Epithelial cell of proximal tubule (primary cell): ENCODE data around the gene ENOSF1. TPM values are rescaled to one million over a fixed set of nuclear protein-coding genes. Genes with fewer than 3 reads are reported as not detected.

Source experiments
- DNase-seq: peaks from one replicate; pipeline ENCODE4 v3.0.0-alpha.2; 2011; ENCODE audit warnings: low read depth
- H3K4me3 ChIP-seq: 2 replicates; pipeline ENCODE4 v1.5.1; 2011; ENCODE audit warnings: low read depth, mild to moderate bottlenecking, low read length
- total RNA-seq: library from RNA; depleted of rRNA; stranded (reverse); fragments of >200 nt; gene quantifications from 2 replicates; pipeline ENCODE4 v1.2.3, GENCODE V29; 2015
- TF ChIP-seq, protein P1 (sequence below): conservative IDR thresholded peaks from 2 replicates; pipeline ENCODE4 v1.5.1; 2012; ENCODE audit warnings: low read depth, mild to moderate bottlenecking, low read length

Gene ENOSF1
- total RNA-seq, 1 donor from 2014 or later: 28.0 TPM

DNA sequence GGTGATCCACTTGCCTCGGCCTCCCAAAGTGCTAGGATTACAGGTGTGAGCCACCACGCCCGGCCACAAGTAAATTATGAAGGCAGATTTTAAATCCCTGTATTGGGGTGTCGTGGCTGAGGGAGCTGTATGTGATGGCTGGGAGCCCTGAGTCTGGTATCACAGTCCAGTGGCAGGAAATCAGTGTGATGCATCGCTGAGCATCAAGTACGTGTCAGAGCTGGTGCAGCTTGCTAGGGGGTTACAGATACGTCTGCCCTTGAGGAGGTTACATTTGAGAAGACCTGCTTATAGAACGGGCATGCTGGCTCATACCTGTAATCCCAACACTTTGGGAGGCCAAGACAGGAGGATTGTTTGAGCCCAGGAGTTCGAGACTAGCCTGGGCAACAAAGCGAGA lies 4.3 kb downstream of the ENOSF1 start:
- no peak for DNase-seq
- TF ChIP-seq, protein P1, sequence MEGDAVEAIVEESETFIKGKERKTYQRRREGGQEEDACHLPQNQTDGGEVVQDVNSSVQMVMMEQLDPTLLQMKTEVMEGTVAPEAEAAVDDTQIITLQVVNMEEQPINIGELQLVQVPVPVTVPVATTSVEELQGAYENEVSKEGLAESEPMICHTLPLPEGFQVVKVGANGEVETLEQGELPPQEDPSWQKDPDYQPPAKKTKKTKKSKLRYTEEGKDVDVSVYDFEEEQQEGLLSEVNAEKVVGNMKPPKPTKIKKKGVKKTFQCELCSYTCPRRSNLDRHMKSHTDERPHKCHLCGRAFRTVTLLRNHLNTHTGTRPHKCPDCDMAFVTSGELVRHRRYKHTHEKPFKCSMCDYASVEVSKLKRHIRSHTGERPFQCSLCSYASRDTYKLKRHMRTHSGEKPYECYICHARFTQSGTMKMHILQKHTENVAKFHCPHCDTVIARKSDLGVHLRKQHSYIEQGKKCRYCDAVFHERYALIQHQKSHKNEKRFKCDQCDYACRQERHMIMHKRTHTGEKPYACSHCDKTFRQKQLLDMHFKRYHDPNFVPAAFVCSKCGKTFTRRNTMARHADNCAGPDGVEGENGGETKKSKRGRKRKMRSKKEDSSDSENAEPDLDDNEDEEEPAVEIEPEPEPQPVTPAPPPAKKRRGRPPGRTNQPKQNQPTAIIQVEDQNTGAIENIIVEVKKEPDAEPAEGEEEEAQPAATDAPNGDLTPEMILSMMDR: no peak
- no peak overlapping the region for H3K4me3 ChIP-seq

DNA sequence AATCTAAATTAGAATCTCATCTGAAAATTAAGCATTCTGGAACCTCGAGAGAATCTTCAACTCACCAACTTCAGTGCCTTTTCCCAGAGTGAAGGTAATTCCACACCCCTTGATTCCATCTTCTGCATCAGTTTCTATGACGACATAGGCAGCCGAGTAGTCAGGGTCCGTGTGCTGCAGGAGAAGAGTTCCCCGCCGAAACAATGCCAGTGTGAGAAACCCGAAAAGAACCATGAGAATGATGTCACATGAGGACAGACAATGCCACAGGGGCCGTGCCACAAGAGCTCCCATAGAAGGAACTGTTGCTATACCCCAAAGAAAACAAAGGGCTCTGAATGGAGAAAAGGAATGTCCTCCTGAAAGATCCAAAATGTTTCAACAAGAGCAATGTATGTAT lies 6.0 kb downstream of the ENOSF1 start:
- DNase-seq: no peak
- TF ChIP-seq, protein P1: no peak
- H3K4me3 ChIP-seq: no peak overlapping the region

DNA sequence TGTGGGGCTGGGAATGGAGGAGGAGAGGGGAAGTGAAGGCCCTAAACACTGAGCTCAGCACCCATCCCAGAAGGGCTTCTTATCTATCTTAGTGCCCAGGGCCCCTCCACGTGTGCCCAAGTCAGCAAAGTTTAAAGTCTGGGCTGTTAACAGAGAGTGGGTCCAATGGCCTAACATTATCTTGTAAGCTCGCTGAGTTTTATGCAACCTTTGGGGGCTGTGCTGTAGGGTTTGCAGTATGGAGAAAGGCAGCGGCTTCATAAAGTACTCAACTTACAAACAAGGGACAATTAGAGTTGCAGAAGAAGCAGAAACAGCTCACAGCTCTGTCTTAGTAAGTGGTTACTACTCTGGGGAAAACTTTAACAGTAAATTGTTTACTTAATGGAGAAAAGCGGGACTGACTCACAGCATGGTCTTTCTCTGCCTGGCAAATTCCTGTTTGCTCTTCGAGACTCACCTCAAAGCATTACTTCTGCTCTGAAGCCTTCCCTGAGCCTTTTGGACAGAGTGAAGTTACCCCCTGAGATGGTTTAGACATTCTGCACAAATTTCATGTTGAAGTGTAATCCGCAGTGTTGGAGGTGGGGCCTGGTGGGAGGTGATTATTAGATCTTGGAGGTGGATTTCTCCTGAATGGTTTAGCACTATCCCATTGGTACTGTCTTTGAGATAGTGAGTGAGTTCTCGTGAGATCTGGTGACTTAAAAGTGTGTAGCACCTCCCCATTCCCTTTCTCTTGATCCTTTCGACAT lies 9.0 kb downstream of the ENOSF1 start:
- DNase-seq: peak; percentile 55
- TF ChIP-seq, protein P1: no peak
- peak overlapping the region; percentile 2 for H3K4me3 ChIP-seq

DNA sequence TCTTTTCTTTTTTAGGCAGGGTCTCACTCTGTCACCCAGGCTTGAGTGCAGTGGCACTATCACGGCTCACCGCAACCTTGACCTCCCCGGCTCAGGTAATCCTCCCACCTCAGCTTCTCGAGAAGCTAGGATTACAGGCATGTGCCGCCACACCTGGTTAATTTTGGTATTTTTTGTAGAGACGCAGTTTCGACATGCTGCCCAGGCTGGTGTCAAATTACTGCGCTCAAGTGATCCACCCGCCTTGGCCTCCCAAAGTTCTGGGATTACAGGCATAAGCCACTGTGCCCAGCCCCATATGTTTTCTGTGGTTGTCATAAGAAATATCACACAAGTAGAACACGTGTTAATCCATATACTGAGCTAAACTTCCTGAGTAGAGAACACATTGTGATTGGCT lies 14.6 kb downstream of the ENOSF1 start:
- no peak overlapping the region for H3K4me3 ChIP-seq

DNA sequence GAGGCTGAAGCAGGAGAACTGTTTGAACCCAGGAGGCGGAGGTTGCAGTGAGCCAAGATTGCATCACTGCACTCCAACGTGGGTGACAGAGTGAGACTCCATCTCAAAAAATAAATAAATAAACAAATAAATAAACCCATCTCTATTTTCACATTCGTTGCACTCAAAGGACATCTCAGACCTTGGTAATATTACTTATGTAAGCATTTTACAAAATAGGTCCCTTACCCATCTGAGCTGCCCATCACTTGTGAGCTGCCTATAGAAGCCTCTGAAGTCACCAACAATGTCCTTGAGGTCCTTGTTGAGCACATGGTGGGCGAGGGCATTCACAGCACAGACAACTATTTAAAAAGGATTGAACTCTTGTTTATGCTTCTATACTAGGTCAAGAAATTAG lies 15.4 kb downstream of the ENOSF1 start:
- H3K4me3 ChIP-seq: no peak overlapping the region
- TF ChIP-seq, protein P1: no peak
- no peak for DNase-seq

More for the DNA sequence above, 14.6 kb downstream of the ENOSF1 start:
- TF ChIP-seq, protein P1: no peak
- no peak for DNase-seq

DNA sequence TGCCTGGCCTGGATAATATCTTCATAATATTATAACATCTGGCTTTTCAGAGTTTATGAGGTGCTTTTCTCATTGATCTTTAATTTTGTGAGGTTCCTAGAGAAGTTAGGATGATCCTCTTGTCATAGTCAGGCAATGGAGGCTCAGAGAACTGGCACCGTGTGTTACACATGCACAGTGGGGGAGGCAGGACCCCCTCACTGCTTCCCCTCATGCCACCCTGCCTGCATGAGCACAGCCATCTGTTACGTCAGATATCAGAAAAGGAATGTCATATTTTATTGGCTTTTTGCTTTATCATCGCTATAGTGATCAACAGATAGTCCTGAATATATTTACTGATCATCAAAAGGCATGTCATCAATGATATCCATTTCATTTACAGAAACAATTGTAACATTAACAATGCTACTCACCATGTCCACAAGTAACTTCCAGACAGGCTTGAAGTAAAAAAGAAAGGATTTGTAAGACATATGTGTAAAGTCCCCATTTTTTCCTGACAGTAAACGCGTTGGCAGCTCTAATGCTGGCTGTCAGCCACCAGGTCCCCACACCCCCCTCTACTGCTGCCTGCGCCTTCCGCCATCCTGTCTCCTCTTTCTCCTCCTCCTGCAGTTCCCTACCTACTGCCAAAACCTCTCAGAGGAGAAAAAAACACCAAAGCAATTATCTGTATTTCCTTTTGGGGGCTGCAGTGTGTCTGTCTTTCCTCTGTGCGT lies 18.8 kb downstream of the ENOSF1 start:
- H3K4me3 ChIP-seq: no peak overlapping the region
- TF ChIP-seq, protein P1: no peak
- DNase-seq: no peak
